Measurements from ENCODE around the gene PRKD2.

The PRKD2 gene

GRCh38 chr19:46731584-46731983, 14.7 kb upstream of the PRKD2 start:
- DNase-seq (ENCODE audit: low spot score in 2 of 2) (no peak), ATAC-seq (no peak)
- Mint-ChIP-seq H3K27ac (peak overlapping the region; percentile 89), H3K36me3 (peaks cover 84% of the 10 kb centered on the region), H3K4me1 (peaks cover 33% of the 10 kb centered on the region), H3K4me3 (no peak overlapping the region), H3K9me3 (no peaks in the 10 kb centered on the region)

- no peak for ATAC-seq
- H3K27ac Mint-ChIP-seq = peak overlapping the region; percentile 89
- peaks cover 33% of the 10 kb centered on the region for H3K4me1 Mint-ChIP-seq
- no peak for DNase-seq (ENCODE audit: low spot score in 2 of 2)
- peaks cover 85% of the 10 kb centered on the region for H3K36me3 Mint-ChIP-seq
- H3K4me3 Mint-ChIP-seq = no peak overlapping the region
- no peaks in the 10 kb centered on the region for H3K9me3 Mint-ChIP-seq
Observed at GRCh38 chr19:46731007-46731501, 14.1 kb upstream of the PRKD2 start.

- no peak for DNase-seq (ENCODE audit: low spot score in 2 of 2)
- Mint-ChIP-seq H3K4me3 (no peak overlapping the region), H3K36me3 (peaks cover 85% of the 10 kb centered on the region), H3K4me1 (peaks cover 33% of the 10 kb centered on the region), H3K27ac (peak overlapping the region; percentile 89), H3K9me3 (no peaks in the 10 kb centered on the region)
- no peak for ATAC-seq
Observed at GRCh38 chr19:46730595-46730994, 13.7 kb upstream of the PRKD2 start.

GRCh38 chr19:46730187-46730586, 13.3 kb upstream of the PRKD2 start:
- Mint-ChIP-seq H3K27ac (no peak overlapping the region), H3K4me1 (peaks cover 33% of the 10 kb centered on the region), H3K36me3 (peaks cover 85% of the 10 kb centered on the region)

GRCh38 chr19:46729696-46730095, 12.8 kb upstream of the PRKD2 start:
- DNase-seq (ENCODE audit: low spot score in 2 of 2) (no peak), ATAC-seq (no peak)
- H3K4me3 Mint-ChIP-seq = no peak overlapping the region
- no peaks in the 10 kb centered on the region for H3K9me3 Mint-ChIP-seq
- H3K4me1 Mint-ChIP-seq = peaks cover 33% of the 10 kb centered on the region
- peaks cover 85% of the 10 kb centered on the region for H3K36me3 Mint-ChIP-seq
- H3K27ac Mint-ChIP-seq = no peak overlapping the region

More at GRCh38 chr19:46730187-46730586, 13.3 kb upstream of the PRKD2 start:
- Mint-ChIP-seq H3K9me3 (no peaks in the 10 kb centered on the region), H3K4me3 (no peak overlapping the region)
- ATAC-seq = no peak
- no peak for DNase-seq (ENCODE audit: low spot score in 2 of 2)

GRCh38 chr19:46728693-46729339, 11.9 kb upstream of the PRKD2 start:
- DNase-seq (ENCODE audit: low spot score in 2 of 2) (peak; percentile 78 to 85), ATAC-seq (peak; percentile 88)
- Mint-ChIP-seq H3K36me3 (peaks cover 85% of the 10 kb centered on the region), H3K4me1 (peaks cover 33% of the 10 kb centered on the region), H3K4me3 (no peak overlapping the region), H3K9me3 (no peaks in the 10 kb centered on the region), H3K27ac (peak overlapping the region; percentile 76)

GRCh38 chr19:46728208-46728607, 11.3 kb upstream of the PRKD2 start:
- H3K4me1 Mint-ChIP-seq = peaks cover 39% of the 10 kb centered on the region
- H3K36me3 Mint-ChIP-seq = peaks cover 85% of the 10 kb centered on the region
- H3K9me3 Mint-ChIP-seq = no peaks in the 10 kb centered on the region
- no peak overlapping the region for H3K4me3 Mint-ChIP-seq
- H3K27ac Mint-ChIP-seq = peak overlapping the region; percentile 76
- DNase-seq (ENCODE audit: low spot score in 2 of 2) (no peak), ATAC-seq (no peak)

- H3K4me1 Mint-ChIP-seq = peaks cover 41% of the 10 kb centered on the region
Observed at GRCh38 chr19:46727757-46728156, 10.8 kb upstream of the PRKD2 start.

GRCh38 chr19:46726971-46727501, 10.1 kb upstream of the PRKD2 start:
- ATAC-seq (no peak), DNase-seq (ENCODE audit: low spot score in 2 of 2) (no peak)
- peaks cover 41% of the 10 kb centered on the region for H3K4me1 Mint-ChIP-seq
- H3K27ac Mint-ChIP-seq = no peak overlapping the region
- no peaks in the 10 kb centered on the region for H3K9me3 Mint-ChIP-seq
- peaks cover 84% of the 10 kb centered on the region for H3K36me3 Mint-ChIP-seq
- no peak overlapping the region for H3K4me3 Mint-ChIP-seq

More at GRCh38 chr19:46727757-46728156, 10.8 kb upstream of the PRKD2 start:
- H3K4me3 Mint-ChIP-seq = no peak overlapping the region
- ATAC-seq (no peak), DNase-seq (ENCODE audit: low spot score in 2 of 2) (no peak)
- peaks cover 84% of the 10 kb centered on the region for H3K36me3 Mint-ChIP-seq
- no peaks in the 10 kb centered on the region for H3K9me3 Mint-ChIP-seq
- H3K27ac Mint-ChIP-seq = no peak overlapping the region

- DNase-seq (ENCODE audit: low spot score in 2 of 2) (no peak), ATAC-seq (no peak)
- Mint-ChIP-seq H3K4me1 (peaks cover 40% of the 10 kb centered on the region), H3K4me3 (no peak overlapping the region), H3K27ac (no peak overlapping the region), H3K36me3 (peaks cover 84% of the 10 kb centered on the region), H3K9me3 (no peaks in the 10 kb centered on the region)
Observed at GRCh38 chr19:46726551-46726950, 9.6 kb upstream of the PRKD2 start.

- DNase-seq (ENCODE audit: low spot score in 2 of 2) (no peak), ATAC-seq (no peak)
- no peak overlapping the region for H3K4me3 Mint-ChIP-seq
- peaks cover 40% of the 10 kb centered on the region for H3K4me1 Mint-ChIP-seq
- H3K9me3 Mint-ChIP-seq = no peaks in the 10 kb centered on the region
- H3K27ac Mint-ChIP-seq = no peak overlapping the region
- peaks cover 84% of the 10 kb centered on the region for H3K36me3 Mint-ChIP-seq
Observed at GRCh38 chr19:46725859-46726393, 9.0 kb upstream of the PRKD2 start.

GRCh38 chr19:46725036-46725820, 8.3 kb upstream of the PRKD2 start:
- Mint-ChIP-seq H3K4me1 (peaks cover 40% of the 10 kb centered on the region), H3K36me3 (peaks cover 81% of the 10 kb centered on the region), H3K4me3 (no peak overlapping the region), H3K9me3 (no peaks in the 10 kb centered on the region), H3K27ac (no peak overlapping the region)
- DNase-seq (ENCODE audit: low spot score in 2 of 2) (no peak), ATAC-seq (no peak)

- Mint-ChIP-seq H3K4me1 (peaks cover 41% of the 10 kb centered on the region), H3K27ac (no peak overlapping the region), H3K4me3 (no peak overlapping the region), H3K9me3 (no peaks in the 10 kb centered on the region), H3K36me3 (peaks cover 83% of the 10 kb centered on the region)
- DNase-seq (ENCODE audit: low spot score in 2 of 2) = no peak
- ATAC-seq = no peak
Observed at GRCh38 chr19:46724468-46724867, 7.6 kb upstream of the PRKD2 start.

- H3K9me3 Mint-ChIP-seq = no peaks in the 10 kb centered on the region
- no peak overlapping the region for H3K4me3 Mint-ChIP-seq
- DNase-seq (ENCODE audit: low spot score in 2 of 2) (no peak), ATAC-seq (no peak)
- H3K4me1 Mint-ChIP-seq = peaks cover 41% of the 10 kb centered on the region
- H3K36me3 Mint-ChIP-seq = peaks cover 78% of the 10 kb centered on the region
- H3K27ac Mint-ChIP-seq = peak overlapping the region; percentile 43
Observed at GRCh38 chr19:46723471-46723870, 6.6 kb upstream of the PRKD2 start.

GRCh38 chr19:46723023-46723461, 6.1 kb upstream of the PRKD2 start:
- H3K4me3 Mint-ChIP-seq = no peak overlapping the region
- H3K36me3 Mint-ChIP-seq = peaks cover 79% of the 10 kb centered on the region
- no peak for DNase-seq (ENCODE audit: low spot score in 2 of 2)
- H3K4me1 Mint-ChIP-seq = peaks cover 44% of the 10 kb centered on the region
- no peak for ATAC-seq
- H3K27ac Mint-ChIP-seq = peak overlapping the region; percentile 43
- no peaks in the 10 kb centered on the region for H3K9me3 Mint-ChIP-seq

Data from stimulated activated effector memory CD8-positive, alpha-beta T cell treated with anti-CD3 and anti-CD28 coated beads, Interleukin-12 subunit alpha, Interleukin-12 subunit beta, amount 100 ng/mL, for 72 hours (primary cell).